SK-N-SH (cell line): ENCODE results near the gene BCAS4. TPM values are rescaled to one million over a fixed set of nuclear protein-coding genes. Genes with fewer than 3 reads are reported as not detected.

Source experiments
- CTCF ChIA-PET: fragments of 300-600, 350-600 bp; formaldehyde crosslinking; extraction: SDS; loops from one replicate; lab custom pipeline; 2021; lab: Yijun Ruan, JAX
- POLR2A ChIA-PET: fragments of 350-600 bp; sonication (Branson Sonifier 250); formaldehyde crosslinking; extraction: SDS; loops from one replicate; lab custom pipeline; 2020; ENCODE audit warnings: antibody characterized with exemption, inconsistent platforms; lab: Yijun Ruan, JAX
- DNase-seq: peaks from one replicate; pipeline ENCODE4 v3.0.0; 2012
- H2AFZ ChIP-seq: fragments of 200-600 bp; sonication (generic); 2 replicates; pipeline ENCODE4 v1.8.1; 2016; ENCODE audit warnings: antibody characterized with exemption, mild to moderate bottlenecking, low read depth
- H3F3A ChIP-seq: fragments of 200-600 bp; sonication (generic); replicated peaks from 2 replicates; pipeline ENCODE3; 2016; ENCODE audit warnings: antibody characterized with exemption, mild to moderate bottlenecking; ENCODE audit not compliant: insufficient read depth
- H3K27ac ChIP-seq, 2 experiments: fragments of 200-500 bp in 1 of 2; fragments of 200-600 bp in 1 of 2; sonication (Bioruptor generic) in 1 of 2; sonication (generic), shearing (Covaris generic) in 1 of 2; 2 replicates each; pipeline versions ENCODE4 v1.5.1 to v1.6.1; 2014 to 2016; ENCODE audit warnings: low read depth in 2 of 2, inconsistent platforms in 1 of 2, low read length in 1 of 2, mild to moderate bottlenecking in 1 of 2, mixed read lengths in 1 of 2
- H3K27me3 ChIP-seq: fragments of 200-600 bp; sonication (generic), shearing (Covaris generic); 2 replicates; pipeline ENCODE4 v1.6.1; 2016; ENCODE audit warnings: mixed run types; ENCODE audit not compliant: insufficient read depth
- H3K36me3 ChIP-seq, 2 experiments: fragments of 200-500 bp in 1 of 2; fragments of 200-600 bp in 1 of 2; sonication (Bioruptor generic) in 1 of 2; sonication (generic) in 1 of 2; replicated peaks in 1 of 2; 2 replicates each; pipeline versions ENCODE3 to v1.5.1; 2014 to 2016; ENCODE audit warnings: low read length in 1 of 2, mild to moderate bottlenecking in 1 of 2; ENCODE audit not compliant: insufficient read depth in 2 of 2, control insufficient read depth in 1 of 2
- H3K4me1 ChIP-seq, 2 experiments: fragments of 200-500 bp in 1 of 2; fragments of 200-600 bp in 1 of 2; sonication (Bioruptor generic) in 1 of 2; sonication (generic), shearing (Covaris generic) in 1 of 2; 2 replicates each; pipeline versions ENCODE4 v1.5.1 to v1.6.1; 2014 to 2016; ENCODE audit warnings: low read depth in 1 of 2, low read length in 1 of 2, mixed run types in 1 of 2; ENCODE audit not compliant: insufficient read depth in 2 of 2, control insufficient read depth in 1 of 2
- H3K4me2 ChIP-seq: fragments of 200-600 bp; sonication (generic), shearing (Covaris generic); 2 replicates; pipeline ENCODE4 v1.6.1; 2017; ENCODE audit warnings: mixed run types
- H3K4me3 ChIP-seq, 2 experiments: fragments of 200-500 bp in 1 of 2; fragments of 200-600 bp in 1 of 2; sonication (Bioruptor generic) in 1 of 2; sonication (generic), shearing (Covaris generic) in 1 of 2; 2 replicates each; pipeline versions ENCODE4 v1.5.1 to v1.8.1; 2014 to 2016; ENCODE audit warnings: low read depth in 2 of 2, inconsistent platforms in 1 of 2, low read length in 1 of 2, mild to moderate bottlenecking in 1 of 2, mixed read lengths in 1 of 2, moderate library complexity in 1 of 2
- H3K79me2 ChIP-seq: fragments of 200-600 bp; sonication (generic); 2 replicates; pipeline ENCODE4 v1.8.1; 2017; ENCODE audit warnings: mild to moderate bottlenecking; ENCODE audit not compliant: insufficient read depth
- H3K9ac ChIP-seq: fragments of 200-600 bp; sonication (generic); 2 replicates; pipeline ENCODE4 v1.6.1; 2017; ENCODE audit warnings: mixed run types
- H3K9me2 ChIP-seq: fragments of 200-600 bp; sonication (generic); 2 replicates; pipeline ENCODE4 v1.6.1; 2017; ENCODE audit warnings: mixed run types
- H3K9me3 ChIP-seq: fragments of 200-600 bp; sonication (generic); 2 replicates; pipeline ENCODE4 v1.6.1; 2017; ENCODE audit warnings: mixed run types, mild to moderate bottlenecking, moderate library complexity
- H4K20me1 ChIP-seq: fragments of 200-600 bp; sonication (generic); 2 replicates; pipeline ENCODE4 v1.6.1; 2017; ENCODE audit warnings: mild to moderate bottlenecking, mixed run types; ENCODE audit not compliant: insufficient read depth
- FOXJ3 ChIP-seq: sonication (generic); formaldehyde crosslinking; IDR thresholded peaks from 2 replicates; pipeline ENCODE4 v1.5.1; 2020; ENCODE audit warnings: mild to moderate bottlenecking, missing genetic modification reagents
- SMC3 ChIP-seq: IDR thresholded peaks from 2 replicates; pipeline ENCODE4 v1.6.1; 2012; ENCODE audit warnings: low read depth, low read length, improper control_type of control experiment
- TAF1 ChIP-seq: IDR thresholded peaks from 2 replicates; pipeline ENCODE4 v1.6.1; 2012; ENCODE audit warnings: low read depth, mild to moderate bottlenecking, low read length, moderate library complexity, borderline replicate concordance
- YY1 ChIP-seq: IDR thresholded peaks from 2 replicates; pipeline ENCODE4 v1.4.0; 2012; ENCODE audit warnings: low read depth, mild to moderate bottlenecking
- WGBS: methylation state at CpG from one replicate; pipeline ENCODE4 v1.1.6; 2017; ENCODE audit warnings: low lambda C conversion rate; 5-methylcytosine and 5-hydroxymethylcytosine counted together
- polyA plus RNA-seq, 3 experiments: library from polyadenylated mRNA; depleted of rRNA; stranded (reverse); fragments of >200 nt; gene quantifications; 2 replicates each; pipeline ENCODE4 v1.2.3, GENCODE V29; 2012
- TF ChIP-seq, protein P1 (sequence below): fragments of 150-350 bp; IDR thresholded peaks from 2 replicates; pipeline ENCODE4 v1.6.1; 2017; ENCODE audit warnings: antibody characterized with exemption, low read length, low read depth, borderline replicate concordance
- TF ChIP-seq, protein P2 (sequence below): IDR thresholded peaks from 2 replicates; pipeline ENCODE4 v1.4.0; 2012; ENCODE audit warnings: low read depth, borderline replicate concordance
- TF ChIP-seq, protein P3 (sequence below): IDR thresholded peaks from 2 replicates; pipeline ENCODE4 v1.4.0; 2012; ENCODE audit warnings: low read depth, borderline replicate concordance
- TF ChIP-seq, protein P4 (sequence below): fragments of 200-600 bp; sonication (generic); IDR thresholded peaks from 2 replicates; pipeline ENCODE4 v1.6.1; 2017; ENCODE audit warnings: antibody characterized with exemption, mild to moderate bottlenecking, moderate library complexity

BCAS4 gene
- polyA plus RNA-seq, 1 of the 3 experiments (the other 2 are of a cell fraction) = 43.8 TPM

DNA sequence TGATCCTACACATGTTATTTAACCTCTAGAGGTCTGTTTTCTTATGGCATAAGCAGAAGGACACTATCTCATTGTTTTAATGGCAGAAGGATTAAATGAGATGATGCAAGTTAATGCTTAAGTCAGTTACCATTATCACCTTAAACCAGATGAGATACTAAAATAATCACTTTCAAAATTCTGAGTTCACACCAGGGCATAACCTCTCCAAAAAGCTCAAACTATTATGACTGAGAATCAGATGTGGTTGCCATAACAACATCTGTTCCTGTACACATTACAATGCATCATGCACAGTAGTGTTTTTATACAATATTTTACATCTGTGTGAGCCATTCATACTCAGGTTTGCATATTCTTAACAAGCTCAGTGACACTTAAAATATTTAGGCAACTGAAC, 126.1 kb downstream of the BCAS4 start:
- H3K36me3 ChIP-seq = peaks cover 46 to 51% of the 10 kb centered on the region in 2 experiments
- no peak overlapping the region for H2AFZ ChIP-seq
- no peaks in the 10 kb centered on the region for H3K9me2 ChIP-seq
- no peak overlapping the region; the same call in 1 of the 2 replicates for H3K9ac ChIP-seq
- peaks cover 30 to 37% of the 10 kb centered on the region in 2 experiments; a peak in 3 of 4 replicates for H3K4me1 ChIP-seq
- TF ChIP-seq, protein P1, sequence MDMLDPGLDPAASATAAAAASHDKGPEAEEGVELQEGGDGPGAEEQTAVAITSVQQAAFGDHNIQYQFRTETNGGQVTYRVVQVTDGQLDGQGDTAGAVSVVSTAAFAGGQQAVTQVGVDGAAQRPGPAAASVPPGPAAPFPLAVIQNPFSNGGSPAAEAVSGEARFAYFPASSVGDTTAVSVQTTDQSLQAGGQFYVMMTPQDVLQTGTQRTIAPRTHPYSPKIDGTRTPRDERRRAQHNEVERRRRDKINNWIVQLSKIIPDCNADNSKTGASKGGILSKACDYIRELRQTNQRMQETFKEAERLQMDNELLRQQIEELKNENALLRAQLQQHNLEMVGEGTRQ = no peak
- H4K20me1 ChIP-seq = peaks cover 100% of the 10 kb centered on the region
- H3K4me3 ChIP-seq = no peak overlapping the region
- H3K4me2 ChIP-seq = peak overlapping the region; percentile 22; the same call in 1 of the 2 replicates
- POLR2A ChIA-PET = no interaction called here
- peaks cover 27% of the 10 kb centered on the region for H3F3A ChIP-seq
- H3K79me2 ChIP-seq = peaks cover 100% of the 10 kb centered on the region
- peak overlapping the region in 1 of 2 experiments; percentile 46; a peak in 2 of 4 replicates for H3K27ac ChIP-seq
- CTCF ChIA-PET = interaction anchor here (0.9 to 16.1 kb wide), 3 partner anchors 9 to 130 kb away, joined by 3 to 340 read pairs (median 58); partner anchors contain the start of genes ADNP and BCAS4
- no peak for DNase-seq
- H3K27me3 ChIP-seq = no peaks in the 10 kb centered on the region
- H3K9me3 ChIP-seq = no peaks in the 10 kb centered on the region

DNA sequence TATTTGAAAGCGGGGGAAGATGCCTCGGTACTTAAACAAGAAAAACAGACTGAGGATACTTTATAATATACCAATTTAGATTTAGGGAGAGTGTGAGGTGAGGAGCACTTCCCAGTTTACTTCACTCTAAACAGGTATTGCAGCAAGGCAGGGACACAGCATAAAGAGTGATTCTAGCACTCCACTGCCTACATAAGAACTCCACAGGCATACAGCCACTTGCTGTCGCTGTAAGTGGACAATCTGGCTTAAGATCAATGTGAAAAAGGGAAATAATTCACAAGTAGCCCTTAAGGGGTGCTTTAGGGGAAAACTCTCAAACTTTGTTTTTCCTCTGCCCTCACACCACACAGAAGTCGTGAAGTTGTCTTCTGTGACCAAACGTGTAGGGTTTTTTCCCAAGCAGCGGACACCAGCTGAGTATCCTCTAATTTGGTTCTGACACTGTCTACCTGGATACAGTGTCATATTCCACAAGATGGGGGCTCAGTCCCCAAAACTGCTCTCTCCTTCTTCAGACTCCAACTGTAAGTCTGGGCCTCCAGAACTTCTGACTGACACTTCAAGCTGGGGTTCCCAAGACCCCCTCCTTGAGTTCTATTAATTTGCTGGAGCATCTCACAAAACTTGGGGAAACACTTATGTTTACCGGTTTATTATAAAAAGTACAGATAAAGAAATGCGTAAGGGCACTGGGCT, 127.1 kb downstream of the BCAS4 start:
- CTCF ChIA-PET = interaction anchor here (1.0 to 16.1 kb wide), 5 partner anchors 8 to 131 kb away, joined by 3 to 340 read pairs (median 4); partner anchors contain the start of genes ADNP and BCAS4
- Histone ChIP-seq H3K4me2 (peak overlapping the region; percentile 22; the same call in 1 of the 2 replicates), H3K27me3 (no peaks in the 10 kb centered on the region), H4K20me1 (peaks cover 100% of the 10 kb centered on the region), H3K79me2 (peaks cover 100% of the 10 kb centered on the region), H3K36me3 (peaks cover 53 to 56% of the 10 kb centered on the region in 2 experiments), H3K9ac (no peak overlapping the region; the same call in 1 of the 2 replicates), H2AFZ (no peak overlapping the region), H3K27ac (peak overlapping the region in 1 of 2 experiments; percentile 46; a peak in 2 of 4 replicates), H3K4me1 (peaks cover 20 to 28% of the 10 kb centered on the region in 2 experiments; a peak in 3 of 4 replicates), H3K4me3 (no peak overlapping the region)
- 90% methylated on average over 8 of the region's 8 CpGs for WGBS
- POLR2A ChIA-PET = no interaction called here
- no peak for DNase-seq
- TF ChIP-seq, protein P2, sequence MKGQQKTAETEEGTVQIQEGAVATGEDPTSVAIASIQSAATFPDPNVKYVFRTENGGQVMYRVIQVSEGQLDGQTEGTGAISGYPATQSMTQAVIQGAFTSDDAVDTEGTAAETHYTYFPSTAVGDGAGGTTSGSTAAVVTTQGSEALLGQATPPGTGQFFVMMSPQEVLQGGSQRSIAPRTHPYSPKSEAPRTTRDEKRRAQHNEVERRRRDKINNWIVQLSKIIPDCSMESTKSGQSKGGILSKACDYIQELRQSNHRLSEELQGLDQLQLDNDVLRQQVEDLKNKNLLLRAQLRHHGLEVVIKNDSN = no peak
- no peak for TF ChIP-seq YY1
- TF ChIP-seq SMC3 = no peak
- no peak for TF ChIP-seq FOXJ3 (CRISPR knock-in tag)
- TF ChIP-seq, protein P3, sequence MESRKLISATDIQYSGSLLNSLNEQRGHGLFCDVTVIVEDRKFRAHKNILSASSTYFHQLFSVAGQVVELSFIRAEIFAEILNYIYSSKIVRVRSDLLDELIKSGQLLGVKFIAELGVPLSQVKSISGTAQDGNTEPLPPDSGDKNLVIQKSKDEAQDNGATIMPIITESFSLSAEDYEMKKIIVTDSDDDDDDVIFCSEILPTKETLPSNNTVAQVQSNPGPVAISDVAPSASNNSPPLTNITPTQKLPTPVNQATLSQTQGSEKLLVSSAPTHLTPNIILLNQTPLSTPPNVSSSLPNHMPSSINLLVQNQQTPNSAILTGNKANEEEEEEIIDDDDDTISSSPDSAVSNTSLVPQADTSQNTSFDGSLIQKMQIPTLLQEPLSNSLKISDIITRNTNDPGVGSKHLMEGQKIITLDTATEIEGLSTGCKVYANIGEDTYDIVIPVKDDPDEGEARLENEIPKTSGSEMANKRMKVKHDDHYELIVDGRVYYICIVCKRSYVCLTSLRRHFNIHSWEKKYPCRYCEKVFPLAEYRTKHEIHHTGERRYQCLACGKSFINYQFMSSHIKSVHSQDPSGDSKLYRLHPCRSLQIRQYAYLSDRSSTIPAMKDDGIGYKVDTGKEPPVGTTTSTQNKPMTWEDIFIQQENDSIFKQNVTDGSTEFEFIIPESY = no peak
- no peak for TF ChIP-seq TAF1
- TF ChIP-seq, protein P4, sequence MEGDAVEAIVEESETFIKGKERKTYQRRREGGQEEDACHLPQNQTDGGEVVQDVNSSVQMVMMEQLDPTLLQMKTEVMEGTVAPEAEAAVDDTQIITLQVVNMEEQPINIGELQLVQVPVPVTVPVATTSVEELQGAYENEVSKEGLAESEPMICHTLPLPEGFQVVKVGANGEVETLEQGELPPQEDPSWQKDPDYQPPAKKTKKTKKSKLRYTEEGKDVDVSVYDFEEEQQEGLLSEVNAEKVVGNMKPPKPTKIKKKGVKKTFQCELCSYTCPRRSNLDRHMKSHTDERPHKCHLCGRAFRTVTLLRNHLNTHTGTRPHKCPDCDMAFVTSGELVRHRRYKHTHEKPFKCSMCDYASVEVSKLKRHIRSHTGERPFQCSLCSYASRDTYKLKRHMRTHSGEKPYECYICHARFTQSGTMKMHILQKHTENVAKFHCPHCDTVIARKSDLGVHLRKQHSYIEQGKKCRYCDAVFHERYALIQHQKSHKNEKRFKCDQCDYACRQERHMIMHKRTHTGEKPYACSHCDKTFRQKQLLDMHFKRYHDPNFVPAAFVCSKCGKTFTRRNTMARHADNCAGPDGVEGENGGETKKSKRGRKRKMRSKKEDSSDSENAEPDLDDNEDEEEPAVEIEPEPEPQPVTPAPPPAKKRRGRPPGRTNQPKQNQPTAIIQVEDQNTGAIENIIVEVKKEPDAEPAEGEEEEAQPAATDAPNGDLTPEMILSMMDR = no peak
- TF ChIP-seq, all 33 proteins: peak for 0
- peaks cover 20% of the 10 kb centered on the region for H3F3A ChIP-seq
- no peaks in the 10 kb centered on the region for H3K9me2 ChIP-seq
- no peaks in the 10 kb centered on the region for H3K9me3 ChIP-seq
